Colonic mucosa (tissue), 4 donors: ENCODE data around the gene NHLRC4. TPM values are rescaled to one million over a fixed set of nuclear protein-coding genes. Genes with fewer than 3 reads are reported as not detected.

Experiments
- DNase-seq: peaks from one replicate; pipeline ENCODE4 v3.0.0-alpha.2; 2020
- H3K27ac ChIP-seq: fragments of 200-600 bp; one replicate; pipeline ENCODE4 v1.8.0; 2021
- H3K27me3 ChIP-seq: fragments of 200-600 bp; one replicate; pipeline ENCODE4 v1.8.0; 2021
- H3K36me3 ChIP-seq: fragments of 200-600 bp; one replicate; pipeline ENCODE4 v1.8.0; 2021
- H3K4me1 ChIP-seq: fragments of 200-600 bp; one replicate; pipeline ENCODE4 v1.8.0; 2021; ENCODE audit warnings: mild to moderate bottlenecking
- H3K4me3 ChIP-seq: fragments of 200-600 bp; one replicate; pipeline ENCODE4 v1.8.0; 2021
- H3K9ac ChIP-seq, 2 donors: one replicate each; pipeline ENCODE4 v1.7.0; 2013; ENCODE audit warnings: control low read depth in 2 of 2, low read depth in 2 of 2, low read length in 2 of 2
- H3K9me3 ChIP-seq: fragments of 200-600 bp; one replicate; pipeline ENCODE4 v1.8.0; 2021
- CTCF ChIP-seq: fragments of 200-600 bp; IDR thresholded peaks from one replicate; pipeline ENCODE4 v1.8.0; 2022; ENCODE audit warnings: antibody characterized with exemption, mild to moderate bottlenecking
- intact Hi-C: fragments of 100-400 bp; cut with DNase I; formaldehyde crosslinking; loops from one replicate; pipeline ENCODE4 v1.14.1; 2022
- total RNA-seq, 2 donors: library from RNA; stranded (reverse); fragmentation: NEBNext Ultra II Directional in 1 of 2; extraction: Animal tissue kit (Norgen Biotek cat#: 25700) in 1 of 2; gene quantifications; one replicate each; pipeline ENCODE4 v1.2.1, GENCODE V29; 2021
- donor health status: healthy.
- donor health status: DM: no; HTN: no; CAD: no.
- donor health status: DM: no; HTN: no; CAD: no.

NHLRC4 gene
- total RNA-seq, 2 donors from 2014 or later, result 0.32 to 0.35 TPM

- Histone ChIP-seq H3K36me3 (no peaks in the 10 kb centered on the region), H3K4me3 (no peak overlapping the region), H3K9me3 (no peaks in the 10 kb centered on the region), H3K9ac (no peak overlapping the region), H3K4me1 (no peaks in the 10 kb centered on the region), H3K27ac (no peak overlapping the region), H3K27me3 (no peaks in the 10 kb centered on the region)
- no peak for DNase-seq
- intact Hi-C loops, result no loop called here
- no peak for TF ChIP-seq CTCF
These were observed 42.5 kb downstream of the NHLRC4 start for GRCh38 chr16:609316-609715.

- Histone ChIP-seq H3K4me3 (no peak overlapping the region), H3K36me3 (no peaks in the 10 kb centered on the region), H3K9ac (peak overlapping the region in 1 of 2 donors; percentile 43), H3K27me3 (no peaks in the 10 kb centered on the region), H3K4me1 (no peaks in the 10 kb centered on the region), H3K27ac (no peak overlapping the region), H3K9me3 (no peaks in the 10 kb centered on the region)
- intact Hi-C loops, result no loop called here
- no peak for DNase-seq
- no peak for TF ChIP-seq CTCF
These were observed 43.2 kb downstream of the NHLRC4 start for GRCh38 chr16:609984-610383.

- Histone ChIP-seq H3K36me3 (no peaks in the 10 kb centered on the region), H3K9me3 (no peaks in the 10 kb centered on the region), H3K27me3 (no peaks in the 10 kb centered on the region), H3K9ac (peak overlapping the region in 1 of 2 donors; percentile 43), H3K4me3 (no peak overlapping the region), H3K27ac (no peak overlapping the region), H3K4me1 (no peaks in the 10 kb centered on the region)
- peak; percentile 63 for TF ChIP-seq CTCF
- DNase-seq, result peak; percentile 63
- intact Hi-C loops, result no loop called here
These were observed 43.9 kb downstream of the NHLRC4 start for GRCh38 chr16:610513-611381.

GRCh38 chr16:615122-615521, 48.3 kb downstream of the NHLRC4 start:
- no peak for DNase-seq
- H3K9me3 ChIP-seq, result no peaks in the 10 kb centered on the region
- H3K4me1 ChIP-seq, result no peaks in the 10 kb centered on the region
- TF ChIP-seq CTCF, result no peak
- no peaks in the 10 kb centered on the region for H3K27me3 ChIP-seq
- H3K4me3 ChIP-seq, result no peak overlapping the region
- no peak overlapping the region for H3K9ac ChIP-seq
- no peaks in the 10 kb centered on the region for H3K36me3 ChIP-seq
- H3K27ac ChIP-seq, result no peak overlapping the region
- intact Hi-C loops, result no loop called here

- H3K27ac ChIP-seq, result no peak overlapping the region
- no peaks in the 10 kb centered on the region for H3K9me3 ChIP-seq
- H3K36me3 ChIP-seq, result no peaks in the 10 kb centered on the region
- intact Hi-C loops, result no loop called here
- no peaks in the 10 kb centered on the region for H3K27me3 ChIP-seq
- no peak for DNase-seq
- H3K4me1 ChIP-seq, result no peaks in the 10 kb centered on the region
- no peak for TF ChIP-seq CTCF
- no peak overlapping the region for H3K4me3 ChIP-seq
- no peak overlapping the region for H3K9ac ChIP-seq
These were observed 50.2 kb downstream of the NHLRC4 start for GRCh38 chr16:616733-617586.
